Adrenal gland (tissue), 12 donors: Measurements from ENCODE around the gene PBX1. TPM values are rescaled to one million over a fixed set of nuclear protein-coding genes. Genes with fewer than 3 reads are reported as not detected.
A peak's percentile ranks its signal among the peaks of the same experiment; 100 is the strongest.

Source experiments
- DNase-seq, 7 donors: peaks; one replicate each; pipeline ENCODE4 v3.0.0-alpha.2; 2019 to 2020
- H3K27ac ChIP-seq, 5 donors: fragments of 200-600 bp; sonication (generic) in 4 of 5; 1 replicate in 3 of 5; 2 replicates in 2 of 5; pipeline versions ENCODE4 v1.5.1 to v1.8.0; 2016 to 2020; ENCODE audit warnings: mild to moderate bottlenecking in 1 of 5
- H3K27me3 ChIP-seq: fragments of 200-600 bp; 2 replicates; pipeline ENCODE4 v1.8.0; 2021
- H3K36me3 ChIP-seq, 2 donors: fragments of 200-600 bp; replicated peaks in 1 of 2; 1 replicate in 1 of 2; 2 replicates in 1 of 2; pipeline versions ENCODE4 v1.5.1 to v1.8.0; 2018 to 2022
- H3K4me1 ChIP-seq, 2 donors: fragments of 200-600 bp; replicated peaks in 1 of 2; 1 replicate in 1 of 2; 2 replicates in 1 of 2; pipeline versions ENCODE4 v1.5.1 to v1.8.0; 2018 to 2021
- H3K4me3 ChIP-seq, 4 donors: fragments of 200-600 bp; sonication (generic) in 3 of 4; one replicate each; pipeline ENCODE4 v1.5.1; 2016 to 2018
- H3K9me3 ChIP-seq, 3 donors: fragments of 200-600 bp; sonication (generic) in 1 of 3; replicated peaks in 1 of 3; 1 replicate in 2 of 3; 2 replicates in 1 of 3; pipeline versions ENCODE4 v1.5.1 to v1.8.0; 2016 to 2021
- POLR2A ChIP-seq, 2 donors: fragments of 450-650 bp; IDR thresholded peaks; one replicate each; pipeline ENCODE4 v1.6.1; 2017; ENCODE audit warnings: antibody characterized with exemption in 2 of 2, mild to moderate bottlenecking in 2 of 2, moderate library complexity in 1 of 2
- WGBS, 4 donors: extraction: QIAGEN DNeasy Blood & Tissue Kit in 2 of 4; methylation state at CpG; one replicate each; pipeline versions ENCODE4 v1.1.5 to v1.1.7; 2013 to 2017; 5-methylcytosine and 5-hydroxymethylcytosine counted together
- intact Hi-C, 2 donors: fragments of 100-400 bp; cut with DNase I; formaldehyde crosslinking; loops; one replicate each; pipeline versions ENCODE4 v1.14.1 to v1.15.0; 2022 to 2023
- polyA plus RNA-seq, 3 donors: library from polyadenylated mRNA; stranded (reverse); fragments of 200-250 nt in 2 of 3; fragments of 350-450 nt in 1 of 3; fragmentation: Illumina TruSeq in 1 of 3; extraction: RNeasy Lipid Tissue Mini Kit (QIAGEN cat#74804) in 1 of 3; gene quantifications; one replicate each; pipeline ENCODE4 v1.2.3, GENCODE V29; 2013 to 2014
- total RNA-seq, 9 donors: library from RNA; depleted of rRNA in 4 of 9; stranded (reverse); fragments of >200 nt in 4 of 9; fragments of 120-200 nt in 1 of 9; fragmentation: NEBNext Ultra II Directional in 1 of 9; extraction: Animal tissue kit (Norgen Biotek cat#: 25700) in 1 of 9; gene quantifications; one replicate each; pipeline versions ENCODE4 v1.1.0 to v1.2.4, GENCODE V29; 2013 to 2023
- TF ChIP-seq, protein P1 (sequence below), 6 experiments: fragments of 450-650 bp in 4 of 6; fragments of 200-600 bp in 2 of 6; sonication (generic) in 1 of 6; IDR thresholded peaks; 1 replicate in 5 of 6; 2 replicates in 1 of 6; pipeline versions ENCODE4 v1.5.1 to v1.8.0; 2016 to 2021; ENCODE audit warnings: antibody characterized with exemption in 6 of 6, mild to moderate bottlenecking in 2 of 6, moderate library complexity in 1 of 6
- donor health status: healthy with polysubstance abuse.
- donor health status: Bipolar disorder and iron deficiency.
- donor health status: DM: yes; HTN: yes; CAD: no.
- donor health status: DM: no; HTN: no; CAD: no.
- donor health status: DM: no; HTN: no; CAD: no.
- donor health status: DM: yes; HTN: yes; CAD: no.

The PBX1 gene
- total and polyA plus RNA-seq, 12 donors, result 13.0 to 294 (median 99.3) TPM

DNA sequence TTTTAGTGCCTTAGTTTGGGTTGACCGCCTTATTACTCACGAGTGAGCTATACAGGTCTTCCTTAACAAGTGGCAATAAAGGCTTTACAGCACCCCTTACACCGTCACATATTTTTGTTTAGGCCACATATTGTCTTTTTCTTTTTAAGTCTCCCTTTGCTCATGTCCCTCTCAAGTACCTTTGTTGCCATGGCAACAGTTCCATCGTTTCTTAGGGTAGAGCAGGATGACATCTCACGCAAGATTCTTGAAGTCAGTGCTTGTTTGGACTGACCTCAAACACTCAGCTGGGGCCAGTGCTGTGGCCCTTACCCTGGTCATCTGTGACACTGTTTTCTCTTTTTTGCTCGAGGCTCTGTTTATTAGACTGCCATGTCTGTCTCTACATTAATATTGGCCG lies 69.8 kb downstream of the PBX1 start:
- H3K4me1 ChIP-seq, result peaks cover 0 to 25% of the 10 kb centered on the region in 2 donors
- H3K9me3 ChIP-seq, result no peaks in the 10 kb centered on the region
- WGBS, 4 donors, result 84 to 92% (median 88%) methylated on average over 7 of the region's 7 CpGs
- intact Hi-C loops, result no loop called here
- no peak for TF ChIP-seq POLR2A (IDR thresholded peaks at IDR 0.05)
- TF ChIP-seq, protein P1, sequence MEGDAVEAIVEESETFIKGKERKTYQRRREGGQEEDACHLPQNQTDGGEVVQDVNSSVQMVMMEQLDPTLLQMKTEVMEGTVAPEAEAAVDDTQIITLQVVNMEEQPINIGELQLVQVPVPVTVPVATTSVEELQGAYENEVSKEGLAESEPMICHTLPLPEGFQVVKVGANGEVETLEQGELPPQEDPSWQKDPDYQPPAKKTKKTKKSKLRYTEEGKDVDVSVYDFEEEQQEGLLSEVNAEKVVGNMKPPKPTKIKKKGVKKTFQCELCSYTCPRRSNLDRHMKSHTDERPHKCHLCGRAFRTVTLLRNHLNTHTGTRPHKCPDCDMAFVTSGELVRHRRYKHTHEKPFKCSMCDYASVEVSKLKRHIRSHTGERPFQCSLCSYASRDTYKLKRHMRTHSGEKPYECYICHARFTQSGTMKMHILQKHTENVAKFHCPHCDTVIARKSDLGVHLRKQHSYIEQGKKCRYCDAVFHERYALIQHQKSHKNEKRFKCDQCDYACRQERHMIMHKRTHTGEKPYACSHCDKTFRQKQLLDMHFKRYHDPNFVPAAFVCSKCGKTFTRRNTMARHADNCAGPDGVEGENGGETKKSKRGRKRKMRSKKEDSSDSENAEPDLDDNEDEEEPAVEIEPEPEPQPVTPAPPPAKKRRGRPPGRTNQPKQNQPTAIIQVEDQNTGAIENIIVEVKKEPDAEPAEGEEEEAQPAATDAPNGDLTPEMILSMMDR (IDR thresholded peaks at IDR 0.05), result no peak
- DNase-seq, result no peak
- H3K36me3 ChIP-seq, result no peaks in the 10 kb centered on the region
- H3K27me3 ChIP-seq, result no peaks in the 10 kb centered on the region
- H3K4me3 ChIP-seq, result no peak overlapping the region
- H3K27ac ChIP-seq, result no peak overlapping the region

GRCh38 chr1:164629971-164630370 lies 71.0 kb downstream of the PBX1 start:
- WGBS, 4 donors, result 54 to 62% (median 59%) methylated on average over 8 of the region's 8 CpGs
- intact Hi-C loops, result no loop called here
- Histone ChIP-seq H3K27ac (peak overlapping the region in 3 of 5 donors; percentile 41 to 53 (median 53)), H3K27me3 (no peaks in the 10 kb centered on the region), H3K9me3 (no peaks in the 10 kb centered on the region), H3K4me1 (peaks cover 0 to 20% of the 10 kb centered on the region in 2 donors), H3K4me3 (no peak overlapping the region), H3K36me3 (no peaks in the 10 kb centered on the region)
- peak in 1 of 7 donors; percentile 60 for DNase-seq
- TF ChIP-seq, protein P1 (IDR thresholded peaks at IDR 0.05), result no peak
- no peak for TF ChIP-seq POLR2A (IDR thresholded peaks at IDR 0.05)

DNA sequence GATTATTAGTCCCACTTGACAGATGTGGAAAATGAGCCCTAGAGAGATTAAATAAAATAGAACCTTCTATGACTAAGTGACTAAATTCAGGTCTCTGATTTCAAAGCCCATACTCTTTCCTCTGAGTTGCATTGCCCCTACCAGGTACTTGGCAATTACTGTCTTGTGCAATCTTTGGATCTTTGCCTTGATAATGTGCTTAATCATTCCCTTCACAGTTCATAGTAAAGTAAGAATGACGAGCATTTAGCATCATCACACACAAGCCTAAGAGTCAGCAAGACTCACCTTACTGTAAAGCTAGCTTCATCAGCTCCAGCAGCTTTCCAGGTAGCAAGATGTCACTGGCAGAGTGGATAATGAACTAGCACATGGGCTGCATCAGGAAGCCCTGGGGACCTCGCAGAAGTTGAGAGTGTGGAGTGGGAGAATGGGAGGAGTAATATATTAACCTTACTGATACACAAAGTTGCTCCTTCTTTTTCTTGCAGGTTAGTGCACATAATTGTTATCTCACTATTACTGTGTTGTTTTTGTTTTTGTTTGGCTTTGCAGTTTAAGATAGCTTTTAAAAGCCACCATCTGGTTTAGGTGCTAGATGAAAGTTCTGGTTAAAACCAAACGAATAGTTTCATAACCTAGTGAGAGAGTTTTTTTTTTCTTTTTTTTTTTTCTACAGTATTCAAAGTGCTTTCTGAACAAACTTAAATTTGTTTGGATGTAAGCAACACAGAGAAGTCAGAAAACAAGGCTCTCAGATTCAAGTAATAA lies 71.8 kb downstream of the PBX1 start:
- no peaks in the 10 kb centered on the region for H3K9me3 ChIP-seq
- WGBS, 4 donors, result 38 to 54% (median 42%) methylated on average over 3 of the region's 3 CpGs
- TF ChIP-seq POLR2A (IDR thresholded peaks at IDR 0.05), result no peak
- TF ChIP-seq, protein P1 (IDR thresholded peaks at IDR 0.05), result no peak
- H3K27ac ChIP-seq, result peak overlapping the region in 4 of 5 donors; percentile 35 to 53 (median 47)
- H3K4me1 ChIP-seq, result peaks cover 0 to 26% of the 10 kb centered on the region in 2 donors
- H3K27me3 ChIP-seq, result no peaks in the 10 kb centered on the region
- no peaks in the 10 kb centered on the region for H3K36me3 ChIP-seq
- intact Hi-C loops, result no loop called here
- DNase-seq, result no peak
- no peak overlapping the region for H3K4me3 ChIP-seq

- TF ChIP-seq, protein P1 (IDR thresholded peaks at IDR 0.05), result no peak
- no peak for TF ChIP-seq POLR2A (IDR thresholded peaks at IDR 0.05)
- intact Hi-C loops, result no loop called here
- Histone ChIP-seq H3K36me3 (no peaks in the 10 kb centered on the region), H3K27ac (peak overlapping the region in 1 of 5 donors; percentile 6), H3K4me1 (peaks cover 0 to 28% of the 10 kb centered on the region in 2 donors), H3K4me3 (no peak overlapping the region), H3K9me3 (no peaks in the 10 kb centered on the region), H3K27me3 (no peaks in the 10 kb centered on the region)
- no peak for DNase-seq
- 87 to 92% (median 90%) methylated on average over 7 of the region's 7 CpGs for WGBS, 4 donors
Measured at GRCh38 chr1:164631751-164632150, 72.8 kb downstream of the PBX1 start.
